Astrocyte (in vitro differentiated cells and primary cell): ENCODE results near the gene MGAT5. TPM values are rescaled to one million over a fixed set of nuclear protein-coding genes. Genes with fewer than 3 reads are reported as not detected.

Source experiments
- DNase-seq: peaks from one replicate; pipeline ENCODE4 v3.0.0-alpha.2; 2010; ENCODE audit warnings: low read depth
- FAIRE-seq: peaks from 2 replicates; lab custom pipeline; 2011; peaks lifted over from hg19 to GRCh38; lab: Jason Lieb, UNC
- H2AFZ ChIP-seq: 2 replicates; pipeline ENCODE4 v1.6.0; 2012; ENCODE audit warnings: low read depth, low read length, inconsistent platforms
- H3K27ac ChIP-seq: 2 replicates; pipeline ENCODE4 v1.5.1; 2011; ENCODE audit warnings: low read depth, low read length, inconsistent platforms
- H3K27me3 ChIP-seq: 2 replicates; pipeline ENCODE4 v1.6.0; 2011; ENCODE audit warnings: low read length, inconsistent platforms; ENCODE audit not compliant: insufficient read depth
- H3K36me3 ChIP-seq: 2 replicates; pipeline ENCODE4 v1.5.1; 2011; ENCODE audit warnings: low read length, inconsistent platforms; ENCODE audit not compliant: insufficient read depth
- H3K4me1 ChIP-seq: 2 replicates; pipeline ENCODE4 v1.5.1; 2011; ENCODE audit warnings: low read length, inconsistent platforms; ENCODE audit not compliant: insufficient read depth
- H3K4me2 ChIP-seq: 2 replicates; pipeline ENCODE4 v1.6.0; 2012; ENCODE audit warnings: low read length, inconsistent platforms
- H3K4me3 ChIP-seq: 2 replicates; pipeline ENCODE4 v1.5.1; 2011; ENCODE audit warnings: low read depth, mild to moderate bottlenecking, low read length, inconsistent platforms; ENCODE audit not compliant: insufficient read depth
- H3K79me2 ChIP-seq: 2 replicates; pipeline ENCODE4 v1.6.0; 2012; ENCODE audit warnings: mild to moderate bottlenecking, low read length, inconsistent platforms; ENCODE audit not compliant: insufficient read depth
- H3K9ac ChIP-seq: 2 replicates; pipeline ENCODE4 v1.6.0; 2012; ENCODE audit warnings: mild to moderate bottlenecking, low read length, inconsistent platforms
- H3K9me3 ChIP-seq: 2 replicates; pipeline ENCODE4 v1.5.1; 2012; ENCODE audit warnings: low read depth, mild to moderate bottlenecking, low read length, inconsistent platforms; ENCODE audit not compliant: insufficient read depth
- H4K20me1 ChIP-seq: 2 replicates; pipeline ENCODE4 v1.6.0; 2012; ENCODE audit warnings: low read length, inconsistent platforms; ENCODE audit not compliant: insufficient read depth
- H3K27ac Mint-ChIP-seq: one replicate; pipeline ENCODE4 v1.8.0; 2021; ENCODE audit warnings: mild to moderate bottlenecking, mixed read lengths; ENCODE audit not compliant: unreplicated experiment
- H3K27me3 Mint-ChIP-seq: one replicate; pipeline ENCODE4 v1.8.0; 2021; ENCODE audit warnings: low read depth, mixed read lengths; ENCODE audit not compliant: unreplicated experiment
- H3K36me3 Mint-ChIP-seq: one replicate; pipeline ENCODE4 v1.8.0; 2021; ENCODE audit warnings: low read depth, mixed read lengths; ENCODE audit not compliant: unreplicated experiment
- H3K4me1 Mint-ChIP-seq: one replicate; pipeline ENCODE4 v1.8.0; 2021; ENCODE audit warnings: low read depth, mixed read lengths; ENCODE audit not compliant: unreplicated experiment
- H3K4me3 Mint-ChIP-seq: one replicate; pipeline ENCODE4 v1.8.0; 2021; ENCODE audit warnings: mild to moderate bottlenecking, moderate library complexity, mixed read lengths; ENCODE audit not compliant: unreplicated experiment
- H3K9me3 Mint-ChIP-seq: one replicate; pipeline ENCODE4 v1.8.0; 2021; ENCODE audit warnings: mild to moderate bottlenecking, mixed read lengths; ENCODE audit not compliant: unreplicated experiment
- EZH2 ChIP-seq: IDR thresholded peaks from 2 replicates; pipeline ENCODE4 v1.6.1; 2012; ENCODE audit warnings: mild to moderate bottlenecking, low read length, inconsistent platforms; ENCODE audit not compliant: insufficient read depth
- total RNA-seq: library from RNA; stranded (reverse); gene quantifications from 2 replicates; pipeline ENCODE4 v1.2.1, GENCODE V29; 2021
- TF ChIP-seq, protein P1 (sequence below): IDR thresholded peaks from 2 replicates; pipeline ENCODE4 v1.5.1; 2011; ENCODE audit warnings: low read depth, mild to moderate bottlenecking, inconsistent platforms, low read length, moderate library complexity; ENCODE audit not compliant: insufficient read depth

The MGAT5 gene
- total RNA-seq, 1 donor from 2014 or later: 80.2 TPM

DNA sequence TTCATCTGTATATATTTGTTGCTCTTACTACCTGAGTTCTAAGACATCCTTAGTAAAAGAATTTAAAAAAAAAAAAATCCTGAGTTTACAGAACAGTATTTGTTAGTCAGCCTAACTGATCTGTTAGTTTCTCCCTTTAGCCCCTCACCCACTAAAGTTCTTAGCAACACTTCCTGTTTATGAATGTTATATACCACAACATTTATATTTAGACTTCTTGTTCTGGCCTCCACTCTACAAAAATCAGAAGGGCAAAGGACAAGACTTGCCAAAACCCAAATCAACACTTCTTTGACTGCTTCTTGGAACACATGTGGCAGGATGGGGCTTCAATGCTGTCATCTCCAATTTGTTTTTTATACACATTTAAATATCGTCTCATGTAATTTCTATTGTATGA lies 71.1 kb downstream of the MGAT5 start:
- H3K27ac ChIP-seq: no peak overlapping the region
- no peaks in the 10 kb centered on the region for H3K27me3 ChIP-seq
- H3K4me1 Mint-ChIP-seq: no peaks in the 10 kb centered on the region
- peaks cover 18% of the 10 kb centered on the region for H3K36me3 Mint-ChIP-seq
- FAIRE-seq (no peak), DNase-seq (no peak)
- H3K9ac ChIP-seq: no peak overlapping the region
- no peaks in the 10 kb centered on the region for H3K36me3 ChIP-seq
- no peak overlapping the region for H3K4me2 ChIP-seq
- no peak overlapping the region for H2AFZ ChIP-seq
- no peak for TF ChIP-seq EZH2
- TF ChIP-seq, protein P1, sequence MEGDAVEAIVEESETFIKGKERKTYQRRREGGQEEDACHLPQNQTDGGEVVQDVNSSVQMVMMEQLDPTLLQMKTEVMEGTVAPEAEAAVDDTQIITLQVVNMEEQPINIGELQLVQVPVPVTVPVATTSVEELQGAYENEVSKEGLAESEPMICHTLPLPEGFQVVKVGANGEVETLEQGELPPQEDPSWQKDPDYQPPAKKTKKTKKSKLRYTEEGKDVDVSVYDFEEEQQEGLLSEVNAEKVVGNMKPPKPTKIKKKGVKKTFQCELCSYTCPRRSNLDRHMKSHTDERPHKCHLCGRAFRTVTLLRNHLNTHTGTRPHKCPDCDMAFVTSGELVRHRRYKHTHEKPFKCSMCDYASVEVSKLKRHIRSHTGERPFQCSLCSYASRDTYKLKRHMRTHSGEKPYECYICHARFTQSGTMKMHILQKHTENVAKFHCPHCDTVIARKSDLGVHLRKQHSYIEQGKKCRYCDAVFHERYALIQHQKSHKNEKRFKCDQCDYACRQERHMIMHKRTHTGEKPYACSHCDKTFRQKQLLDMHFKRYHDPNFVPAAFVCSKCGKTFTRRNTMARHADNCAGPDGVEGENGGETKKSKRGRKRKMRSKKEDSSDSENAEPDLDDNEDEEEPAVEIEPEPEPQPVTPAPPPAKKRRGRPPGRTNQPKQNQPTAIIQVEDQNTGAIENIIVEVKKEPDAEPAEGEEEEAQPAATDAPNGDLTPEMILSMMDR: no peak
- no peaks in the 10 kb centered on the region for H4K20me1 ChIP-seq
- H3K4me1 ChIP-seq: no peaks in the 10 kb centered on the region
- H3K27me3 Mint-ChIP-seq: no peaks in the 10 kb centered on the region
- no peaks in the 10 kb centered on the region for H3K9me3 Mint-ChIP-seq
- H3K4me3 ChIP-seq: no peak overlapping the region
- no peak overlapping the region for H3K4me3 Mint-ChIP-seq
- no peaks in the 10 kb centered on the region for H3K79me2 ChIP-seq
- no peak overlapping the region for H3K27ac Mint-ChIP-seq
- H3K9me3 ChIP-seq: no peaks in the 10 kb centered on the region

DNA sequence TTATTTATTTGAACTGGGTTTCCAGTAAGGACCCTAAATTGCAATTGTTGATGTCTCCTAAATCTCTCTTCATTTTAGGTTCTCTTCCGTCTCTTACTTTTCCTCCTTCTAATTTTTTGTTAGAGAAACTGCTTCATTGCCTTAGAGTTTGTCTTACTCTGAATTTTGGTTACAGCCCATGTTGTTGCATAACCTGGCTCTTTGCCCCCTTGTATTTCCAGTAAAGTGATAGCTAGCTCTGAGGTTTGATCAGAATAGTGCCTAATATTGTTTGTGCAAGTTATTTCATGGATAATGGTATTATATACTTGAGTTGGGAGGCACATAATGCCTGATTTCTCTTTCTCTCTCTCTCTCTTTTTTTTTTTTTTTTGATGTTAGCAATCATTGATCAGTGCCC lies 71.8 kb downstream of the MGAT5 start:
- Histone ChIP-seq H3K4me1 (no peaks in the 10 kb centered on the region), H4K20me1 (no peaks in the 10 kb centered on the region), H3K27me3 (no peaks in the 10 kb centered on the region), H3K9ac (no peak overlapping the region), H2AFZ (no peak overlapping the region), H3K4me2 (no peak overlapping the region), H3K79me2 (no peaks in the 10 kb centered on the region), H3K4me3 (no peak overlapping the region), H3K27ac (no peak overlapping the region), H3K9me3 (no peaks in the 10 kb centered on the region), H3K36me3 (no peaks in the 10 kb centered on the region)
- Mint-ChIP-seq H3K27ac (no peak overlapping the region), H3K36me3 (peaks cover 18% of the 10 kb centered on the region), H3K9me3 (no peaks in the 10 kb centered on the region), H3K4me1 (no peaks in the 10 kb centered on the region), H3K27me3 (no peaks in the 10 kb centered on the region), H3K4me3 (no peak overlapping the region)
- TF ChIP-seq, protein P1: no peak
- no peak for TF ChIP-seq EZH2
- no peak for FAIRE-seq
- no peak for DNase-seq

DNA sequence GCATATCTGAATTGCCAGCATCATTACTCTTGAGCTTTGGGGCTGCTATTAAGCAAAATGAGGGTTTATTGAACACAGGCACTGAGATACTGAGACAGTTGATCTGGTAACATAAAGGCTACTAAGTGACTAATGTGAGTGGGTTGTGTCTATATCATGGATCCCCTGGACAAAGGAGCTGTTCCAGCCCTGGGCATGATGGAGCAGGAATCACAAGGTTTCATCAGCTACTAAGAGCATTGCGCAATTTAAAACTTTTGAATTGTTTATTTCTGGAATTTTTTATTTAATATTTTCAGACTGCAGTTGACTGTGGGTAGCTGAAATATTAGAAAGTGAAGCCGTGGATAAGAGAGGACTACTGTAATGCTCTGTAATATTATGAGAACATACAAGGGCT lies 73.5 kb downstream of the MGAT5 start:
- FAIRE-seq: no peak
- Mint-ChIP-seq H3K9me3 (no peaks in the 10 kb centered on the region), H3K4me1 (no peaks in the 10 kb centered on the region), H3K27me3 (no peaks in the 10 kb centered on the region), H3K36me3 (peaks cover 16% of the 10 kb centered on the region), H3K4me3 (no peak overlapping the region), H3K27ac (no peak overlapping the region)
- Histone ChIP-seq H3K9ac (no peak overlapping the region), H3K27me3 (no peaks in the 10 kb centered on the region), H3K79me2 (no peaks in the 10 kb centered on the region), H3K36me3 (no peaks in the 10 kb centered on the region), H3K4me2 (no peak overlapping the region), H3K9me3 (no peaks in the 10 kb centered on the region), H3K4me3 (no peak overlapping the region), H3K27ac (no peak overlapping the region), H2AFZ (no peak overlapping the region), H4K20me1 (no peaks in the 10 kb centered on the region), H3K4me1 (no peaks in the 10 kb centered on the region)
- TF ChIP-seq, protein P1: no peak
- TF ChIP-seq EZH2: no peak
- DNase-seq: no peak
